Measurements from ENCODE around the gene MPHOSPH9. TPM values are rescaled to one million over a fixed set of nuclear protein-coding genes. Genes with fewer than 3 reads are reported as not detected.

The MPHOSPH9 gene
- total RNA-seq, 1 experiment from 2014 or later = 44.9 TPM

DNA sequence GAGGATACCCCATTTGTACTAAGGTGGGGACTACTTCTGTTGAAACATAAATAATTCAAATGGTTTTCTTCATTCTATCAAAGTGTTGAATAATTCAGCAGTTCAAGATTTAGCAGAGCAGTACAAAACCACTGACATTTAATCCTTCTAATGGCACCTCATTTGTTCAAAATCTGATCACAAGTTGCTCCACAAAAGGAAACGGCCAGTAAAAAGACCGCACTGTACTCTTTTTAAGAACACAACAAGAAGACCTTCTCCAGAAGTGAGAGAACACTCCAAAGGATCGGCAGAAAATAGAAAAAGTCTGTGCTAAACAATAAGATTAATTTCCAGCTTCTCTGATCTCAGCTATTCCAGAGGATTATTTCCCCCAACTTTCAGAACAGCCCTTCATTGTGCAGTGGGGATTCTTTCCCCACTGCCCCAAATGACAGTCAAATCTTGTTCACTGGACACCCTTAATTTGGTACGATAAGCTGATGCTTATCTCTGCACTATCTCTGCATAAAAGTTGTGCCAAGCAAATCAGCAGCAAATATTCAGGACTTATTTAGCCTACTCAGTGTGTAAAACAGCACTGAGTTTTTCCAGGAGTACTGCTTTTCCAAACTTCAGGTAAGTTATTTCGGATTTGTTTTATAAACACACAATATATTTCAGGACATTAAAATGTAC is 5.2 kb downstream of the MPHOSPH9 start:
- TF ChIP-seq ZFX (IDR thresholded peaks at IDR 0.05) (no peak), YY1 (IDR thresholded peaks at IDR 0.05; ENCODE audit: extremely low read depth, insufficient replicate concordance, low read depth, low read length) (no peak), EZH2 (IDR thresholded peaks at IDR 0.05) (no peak), ZNF274 (IDR thresholded peaks at IDR 0.05; ENCODE audit: low read depth, low read length) (no peak), RAD21 (IDR thresholded peaks at IDR 0.05; ENCODE audit: low read depth) (no peak), EGR1 (IDR thresholded peaks at IDR 0.05; ENCODE audit: low read depth) (no peak), POLR2AphosphoS5 (IDR thresholded peaks at IDR 0.05; ENCODE audit: low read depth, low read length) (no peak)
- Histone ChIP-seq H3K79me2 (ENCODE audit: insufficient read depth, low read length) (peaks cover 73% of the 10 kb centered on the region), H4K20me1 (ENCODE audit: insufficient read depth) (no peaks in the 10 kb centered on the region), H3K27ac (ENCODE audit: low read depth, low read length) (no peak overlapping the region), H3K9me3 (ENCODE audit: control insufficient read depth in 1 of 2, insufficient read depth in 1 of 2, low read depth in 1 of 2, low read length in 2 of 2) (no peaks in the 10 kb centered on the region), H3K9me2 (ENCODE audit: insufficient read depth) (no peaks in the 10 kb centered on the region), H3K36me3 (ENCODE audit: control insufficient read depth in 1 of 2, insufficient read depth in 2 of 2, low read length in 2 of 2) (0 out of 4 replicates have a peak, but pooled peaks cover 0 to 6% of the 10 kb centered on the region in 2 experiments), H3K4me1 (ENCODE audit: control insufficient read depth in 1 of 2, insufficient read depth in 2 of 2, low read length in 2 of 2) (peaks cover 7 to 8% of the 10 kb centered on the region in 2 experiments; a peak in 3 of 4 replicates), H3K4me3 (replicated peaks in 1 of 2; ENCODE audit: low read depth in 1 of 2, low read length in 2 of 2) (no peak overlapping the region), H3K9ac (ENCODE audit: low read length) (no peak overlapping the region), H3K4me2 (ENCODE audit: low read length) (no peak overlapping the region), H3K27me3 (ENCODE audit: insufficient read depth, low read length) (no peaks in the 10 kb centered on the region), H2AFZ (ENCODE audit: low read depth, low read length, poor library complexity, severe bottlenecking) (no peak overlapping the region)
- no TSS peak for BruUV-seq (replicated peaks)
- intact Hi-C loops (cut with micrococcal nuclease) = no loop called here
- RAD21 ChIA-PET (ENCODE audit: low non-redundant PET in 1 of 2, low total read pairs in 2 of 2, uncharacterized antibody in 2 of 2, unreplicated experiment in 2 of 2) = interaction anchor here in 1 of 2 experiments (0.5 kb wide), 1 partner anchor 357 kb away, joined by 3 read pairs; the partner anchor contains the start of gene TMED2
- POLR2A ChIA-PET = no interaction called here
- ATAC-seq = no peak
- CTCF ChIA-PET = no interaction called here
- no peak for DNase-seq (ENCODE audit: low read depth, low spot score)

DNA sequence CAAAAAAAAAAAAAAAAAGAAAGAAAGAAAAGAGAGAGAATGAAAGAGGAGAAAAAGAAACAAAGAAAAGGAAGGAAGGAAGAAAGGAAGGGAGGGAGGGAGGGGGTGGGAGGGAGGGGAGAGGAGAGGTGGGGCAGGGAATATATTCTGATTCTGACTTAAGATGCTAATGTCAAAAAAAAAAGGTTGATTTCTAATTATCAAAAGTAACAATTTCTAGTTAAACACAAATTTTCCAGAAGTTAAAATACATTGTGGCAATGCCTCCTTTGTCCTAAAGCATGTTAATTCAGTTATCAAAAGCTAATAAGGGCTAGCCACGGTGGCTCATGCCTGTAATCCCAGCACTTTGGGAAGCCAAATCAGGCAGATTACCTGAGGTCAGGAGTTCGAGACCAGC is 7.5 kb downstream of the MPHOSPH9 start:
- no peaks in the 10 kb centered on the region for H3K27me3 ChIP-seq (ENCODE audit: insufficient read depth, low read length)
- no TSS peak for BruUV-seq (replicated peaks)
- RAD21 ChIA-PET (ENCODE audit: low non-redundant PET in 1 of 2, low total read pairs in 2 of 2, uncharacterized antibody in 2 of 2, unreplicated experiment in 2 of 2) = no interaction called here
- no peak overlapping the region for H3K9ac ChIP-seq (ENCODE audit: low read length)
- H3K79me2 ChIP-seq (ENCODE audit: insufficient read depth, low read length) = peaks cover 52% of the 10 kb centered on the region
- H3K4me2 ChIP-seq (ENCODE audit: low read length) = no peak overlapping the region
- H3K9me3 ChIP-seq (ENCODE audit: control insufficient read depth in 1 of 2, insufficient read depth in 1 of 2, low read depth in 1 of 2, low read length in 2 of 2) = no peaks in the 10 kb centered on the region
- POLR2A ChIA-PET = no interaction called here
- TF ChIP-seq CBX3 (IDR thresholded peaks at IDR 0.05; ENCODE audit: low read depth) = no peak
- CTCF ChIA-PET = no interaction called here
- no peak for DNase-seq (ENCODE audit: low read depth, low spot score)
- H3K27ac ChIP-seq (ENCODE audit: low read depth, low read length) = no peak overlapping the region
- intact Hi-C loops (cut with micrococcal nuclease) = no loop called here
- peaks cover 5 to 10% of the 10 kb centered on the region in 2 experiments; a peak in 1 of 4 replicates for H3K36me3 ChIP-seq (ENCODE audit: control insufficient read depth in 1 of 2, insufficient read depth in 2 of 2, low read length in 2 of 2)
- H2AFZ ChIP-seq (ENCODE audit: low read depth, low read length, poor library complexity, severe bottlenecking) = no peak overlapping the region
- no peak for ATAC-seq
- H3K9me2 ChIP-seq (ENCODE audit: insufficient read depth) = no peaks in the 10 kb centered on the region
- no peaks in the 10 kb centered on the region for H3K4me1 ChIP-seq (ENCODE audit: control insufficient read depth in 1 of 2, insufficient read depth in 2 of 2, low read length in 2 of 2)
- no peaks in the 10 kb centered on the region for H4K20me1 ChIP-seq (ENCODE audit: insufficient read depth)
- no peak overlapping the region for H3K4me3 ChIP-seq (replicated peaks in 1 of 2; ENCODE audit: low read depth in 1 of 2, low read length in 2 of 2)

Data from HCT116 (cell line).